GM21717 (cell line): ENCODE measurements around the gene GUCY1A2.

ENCODE experiments used
- ATAC-seq: cut with Tn5 transposase; IDR thresholded peaks from one replicate; pipeline ENCODE4 v1.9.1; 2021; ENCODE audit warnings: mild to moderate bottlenecking, moderate library complexity; ENCODE audit not compliant: unreplicated experiment

The GUCY1A2 gene

GRCh38 chr11:106761745-106762144 is 256.5 kb downstream of the GUCY1A2 start:
- ATAC-seq, result no peak

DNA sequence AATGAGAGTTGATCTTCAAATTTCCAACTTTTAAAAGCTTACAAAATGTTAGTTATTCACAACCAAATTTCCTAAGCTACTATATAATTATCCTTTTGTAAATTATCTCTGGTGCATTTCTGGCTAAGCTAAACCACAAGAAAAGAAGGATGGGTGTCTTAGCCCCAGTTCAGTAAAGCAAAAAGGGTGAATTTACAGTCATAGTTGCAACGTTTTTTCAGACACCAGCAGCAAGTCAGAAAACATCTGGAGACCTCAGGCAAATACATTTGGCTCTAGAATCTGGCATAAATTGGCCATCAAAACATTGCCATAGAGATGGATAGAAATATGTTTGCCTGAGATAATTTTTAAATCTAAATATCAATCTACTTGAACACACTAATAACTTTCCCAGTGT is 257.0 kb downstream of the GUCY1A2 start:
- no peak for ATAC-seq

- no peak for ATAC-seq
Measured at GRCh38 chr11:106748059-106748458, 270.2 kb downstream of the GUCY1A2 start.

- ATAC-seq, result no peak
Measured at GRCh38 chr11:106745941-106746340, 272.3 kb downstream of the GUCY1A2 start.

DNA sequence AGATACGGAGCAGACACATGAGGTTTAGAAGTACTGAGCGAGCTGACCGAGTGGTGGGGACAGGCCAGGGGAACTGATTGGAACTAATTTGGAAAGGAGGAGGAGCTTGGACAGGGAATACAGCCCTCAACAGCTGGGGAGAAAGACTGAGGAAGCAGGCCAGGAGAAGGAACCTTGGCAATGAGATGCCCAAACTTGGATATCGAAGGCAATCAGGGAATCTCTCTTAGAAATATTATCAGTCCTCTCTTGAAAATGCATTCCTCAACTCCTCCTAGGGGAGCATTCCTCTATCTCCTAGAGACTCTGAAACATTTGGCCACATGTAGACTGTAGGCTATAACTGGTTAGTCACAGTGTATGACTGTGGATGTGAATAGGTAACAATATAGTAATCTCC is 284.6 kb downstream of the GUCY1A2 start:
- no peak for ATAC-seq

GRCh38 chr11:106728859-106729258 is 289.4 kb downstream of the GUCY1A2 start:
- ATAC-seq, result no peak

GRCh38 chr11:106728379-106728778 is 289.9 kb downstream of the GUCY1A2 start:
- no peak for ATAC-seq

DNA sequence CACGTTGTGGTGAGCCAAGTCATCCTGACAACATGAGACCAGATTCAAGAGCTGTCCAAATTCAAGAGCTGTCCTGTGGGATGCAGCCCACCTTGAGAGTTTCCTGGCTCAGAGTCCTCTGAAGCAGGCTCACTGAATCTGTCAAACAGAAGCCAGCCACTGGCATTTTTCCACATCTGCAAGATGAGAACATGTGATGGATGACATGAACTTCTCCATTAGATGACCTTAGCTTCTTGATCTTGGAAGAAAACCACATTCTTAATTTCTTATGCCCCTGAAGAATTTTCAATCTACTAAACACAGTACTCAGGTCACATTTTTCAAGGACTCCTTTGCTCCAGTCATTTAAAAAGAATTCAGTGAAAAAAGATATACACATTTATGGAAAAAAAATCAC is 291.0 kb downstream of the GUCY1A2 start:
- no peak for ATAC-seq

- no peak for ATAC-seq
Measured at GRCh38 chr11:106724293-106724892, 293.9 kb downstream of the GUCY1A2 start.

DNA sequence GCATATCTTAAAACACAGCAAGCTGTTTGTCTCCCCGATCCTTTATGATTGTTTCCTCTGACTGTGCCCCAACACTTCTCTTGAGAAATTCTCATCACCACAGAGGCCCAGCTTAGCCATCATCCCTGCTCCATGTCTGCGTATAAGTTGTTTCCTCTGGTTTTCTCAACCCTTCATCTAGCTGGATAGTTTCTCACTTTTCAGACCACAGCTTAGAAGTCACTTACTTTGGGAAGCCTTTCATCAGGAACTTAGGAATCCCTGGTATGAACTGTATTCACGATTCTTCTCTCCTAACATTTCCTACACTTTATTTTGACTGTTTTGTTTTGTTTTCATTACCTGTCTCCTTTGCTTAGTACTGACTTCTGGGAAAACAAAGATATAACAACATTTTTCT is 295.2 kb downstream of the GUCY1A2 start:
- no peak for ATAC-seq

DNA sequence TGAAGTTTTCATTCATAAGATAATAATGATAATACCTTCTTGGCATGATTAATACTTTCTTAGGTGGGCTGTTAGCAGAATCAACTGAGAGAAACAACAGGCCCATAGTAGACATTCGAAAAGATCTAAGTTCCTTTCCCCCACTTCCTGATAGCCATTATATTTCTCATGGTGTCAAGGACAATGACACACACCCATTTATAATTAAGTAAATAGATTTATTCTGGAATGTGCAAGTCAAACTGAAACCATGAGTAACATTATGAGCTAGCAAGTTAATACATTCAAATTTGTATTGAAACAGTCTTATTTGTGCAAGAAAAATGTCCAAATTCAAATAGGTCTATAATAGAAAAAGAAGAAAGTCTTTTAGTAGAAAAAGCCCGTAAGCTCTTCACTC is 301.1 kb downstream of the GUCY1A2 start:
- ATAC-seq, result no peak

DNA sequence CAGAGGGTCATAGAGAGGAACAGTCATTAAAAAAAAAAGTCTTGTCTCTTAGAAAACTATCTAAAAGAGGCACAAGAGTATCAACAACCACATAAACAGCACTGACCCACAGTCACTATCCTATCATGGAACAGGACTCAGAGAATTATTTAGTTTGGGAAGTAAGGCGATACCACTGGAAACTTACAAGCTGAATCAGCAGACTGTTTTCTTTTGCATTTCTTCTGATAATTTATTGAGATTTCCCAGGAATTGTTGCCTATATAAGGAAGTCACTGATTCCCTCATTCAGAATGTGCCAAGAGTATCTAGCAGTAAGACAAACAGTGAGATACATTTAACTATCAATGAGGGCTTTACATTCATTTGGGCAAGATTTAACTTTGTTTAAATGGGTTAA is 304.1 kb downstream of the GUCY1A2 start:
- ATAC-seq, result no peak

DNA sequence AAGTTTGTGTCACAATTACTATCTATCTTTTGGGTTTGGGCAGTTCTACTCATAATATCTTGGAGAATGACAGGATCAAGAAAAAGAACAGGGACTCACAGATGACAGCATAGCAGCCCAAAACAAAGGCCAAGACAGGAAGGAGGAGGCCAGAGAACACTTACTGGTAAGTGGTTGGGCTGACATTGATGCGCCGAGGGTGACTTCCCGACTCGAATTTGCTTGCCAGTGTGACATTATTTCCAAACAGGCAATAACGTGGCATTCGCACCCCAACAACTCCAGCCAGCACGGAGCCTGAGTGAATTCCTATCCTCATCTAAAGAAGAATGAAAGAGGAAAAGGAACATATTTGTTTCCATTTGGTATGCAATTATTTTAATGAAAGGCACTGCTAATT is 309.9 kb downstream of the GUCY1A2 start:
- no peak for ATAC-seq

GRCh38 chr11:106706355-106706754 is 311.9 kb downstream of the GUCY1A2 start:
- ATAC-seq, result no peak

GRCh38 chr11:106702805-106703204 is 315.5 kb downstream of the GUCY1A2 start:
- no peak for ATAC-seq

DNA sequence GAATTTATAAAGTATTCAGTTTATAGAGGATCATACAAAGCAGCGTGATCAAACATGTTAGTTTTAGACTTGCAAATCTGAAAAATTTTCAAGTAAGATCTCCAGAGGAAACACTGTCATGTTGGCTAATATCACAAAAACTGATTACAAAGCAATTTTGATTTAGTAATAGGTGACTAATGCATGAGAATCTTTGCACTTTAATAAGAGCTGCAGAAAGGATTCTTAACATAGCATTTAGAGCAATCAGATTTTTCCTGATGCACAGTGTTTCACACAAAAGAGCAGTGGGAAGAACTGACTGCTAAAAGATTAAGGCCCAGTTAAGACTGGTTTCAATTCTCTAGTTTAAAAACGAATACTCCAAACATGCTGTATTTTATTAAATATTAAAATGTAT is 321.2 kb downstream of the GUCY1A2 start:
- ATAC-seq, result no peak

- no peak for ATAC-seq
Measured at GRCh38 chr11:106695506-106695905, 322.8 kb downstream of the GUCY1A2 start.

- ATAC-seq, result no peak
Measured at GRCh38 chr11:106694501-106694900, 323.8 kb downstream of the GUCY1A2 start.

GRCh38 chr11:106691807-106692365 is 326.4 kb downstream of the GUCY1A2 start:
- no peak for ATAC-seq

DNA sequence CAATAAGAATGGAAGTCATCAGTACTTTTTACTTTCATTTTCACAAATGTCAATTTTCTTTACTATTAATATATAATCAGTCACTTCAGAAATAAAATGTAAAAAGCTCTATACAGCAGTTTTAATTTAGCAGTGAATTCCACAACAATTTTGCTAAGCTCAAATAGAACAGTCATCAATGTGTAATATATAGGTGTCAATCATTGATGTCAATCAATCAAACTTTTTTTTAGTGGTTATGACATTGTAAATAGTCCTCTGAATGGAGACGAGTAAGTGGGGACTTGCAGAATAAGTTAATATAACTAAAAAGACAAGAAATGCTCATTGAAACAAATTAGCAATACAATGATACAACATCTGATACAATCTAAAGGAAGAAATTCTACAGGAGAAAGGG is 327.4 kb downstream of the GUCY1A2 start:
- ATAC-seq, result no peak

GRCh38 chr11:106684944-106685343 is 333.3 kb downstream of the GUCY1A2 start:
- no peak for ATAC-seq

- ATAC-seq, result peak; percentile 85
Measured at GRCh38 chr11:106683435-106683834, 334.8 kb downstream of the GUCY1A2 start.

DNA sequence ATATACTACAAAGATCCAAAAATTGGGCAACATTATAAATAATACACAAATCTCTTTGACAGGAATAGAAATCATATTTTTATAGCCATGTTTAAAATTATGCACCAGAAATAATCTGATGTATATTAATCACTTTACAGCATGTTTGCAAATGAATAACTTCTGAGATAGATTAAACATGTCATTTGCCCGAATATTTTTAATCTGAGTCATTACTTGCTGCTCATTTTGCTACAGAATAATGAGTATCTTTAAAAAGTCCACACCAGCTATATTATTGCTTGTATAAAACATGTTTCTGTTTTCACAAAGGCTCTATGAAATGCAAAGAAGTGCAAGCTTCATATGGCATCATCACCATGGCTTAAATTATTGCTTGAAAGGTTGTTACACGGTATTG is 336.8 kb downstream of the GUCY1A2 start:
- no peak for ATAC-seq
